HG03520 (cell line): ENCODE data around the gene CPSF3.

Experiments
- ATAC-seq: cut with Tn5 transposase; IDR thresholded peaks from one replicate; pipeline ENCODE4 v1.9.1; 2021; ENCODE audit warnings: mild to moderate bottlenecking, moderate library complexity; ENCODE audit not compliant: unreplicated experiment

CPSF3 gene

GRCh38 chr2:9462886-9463697 is 39.6 kb downstream of the CPSF3 start:
- no peak for ATAC-seq

- ATAC-seq, result no peak
Observed at GRCh38 chr2:9463698-9464034, 40.2 kb downstream of the CPSF3 start.

GRCh38 chr2:9465170-9465569 is 41.7 kb downstream of the CPSF3 start:
- ATAC-seq, result no peak

- ATAC-seq, result no peak
Observed at GRCh38 chr2:9466147-9466683, 42.8 kb downstream of the CPSF3 start.

- ATAC-seq, result no peak
Observed at GRCh38 chr2:9467687-9468086, 44.2 kb downstream of the CPSF3 start.

DNA sequence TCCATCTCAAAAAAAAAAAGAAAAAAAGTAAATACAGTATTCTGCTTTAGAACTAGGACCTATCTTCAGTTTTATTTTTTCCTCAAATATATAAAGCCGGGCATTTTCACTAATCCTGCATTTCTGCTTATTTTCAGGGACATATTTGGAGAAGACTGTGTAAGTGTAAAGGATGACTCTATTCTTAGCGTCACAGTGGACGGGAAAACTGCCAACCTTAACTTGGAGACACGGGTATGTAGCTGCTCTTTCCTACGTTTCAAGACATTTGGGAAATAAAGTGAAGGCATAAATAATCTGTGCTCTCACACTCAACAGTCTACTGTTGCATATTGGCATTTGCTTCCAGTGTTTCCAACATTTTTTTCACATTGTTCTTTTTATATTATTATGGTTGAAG is 47.8 kb downstream of the CPSF3 start:
- ATAC-seq, result no peak

GRCh38 chr2:9472511-9472910 is 49.1 kb downstream of the CPSF3 start:
- no peak for ATAC-seq

DNA sequence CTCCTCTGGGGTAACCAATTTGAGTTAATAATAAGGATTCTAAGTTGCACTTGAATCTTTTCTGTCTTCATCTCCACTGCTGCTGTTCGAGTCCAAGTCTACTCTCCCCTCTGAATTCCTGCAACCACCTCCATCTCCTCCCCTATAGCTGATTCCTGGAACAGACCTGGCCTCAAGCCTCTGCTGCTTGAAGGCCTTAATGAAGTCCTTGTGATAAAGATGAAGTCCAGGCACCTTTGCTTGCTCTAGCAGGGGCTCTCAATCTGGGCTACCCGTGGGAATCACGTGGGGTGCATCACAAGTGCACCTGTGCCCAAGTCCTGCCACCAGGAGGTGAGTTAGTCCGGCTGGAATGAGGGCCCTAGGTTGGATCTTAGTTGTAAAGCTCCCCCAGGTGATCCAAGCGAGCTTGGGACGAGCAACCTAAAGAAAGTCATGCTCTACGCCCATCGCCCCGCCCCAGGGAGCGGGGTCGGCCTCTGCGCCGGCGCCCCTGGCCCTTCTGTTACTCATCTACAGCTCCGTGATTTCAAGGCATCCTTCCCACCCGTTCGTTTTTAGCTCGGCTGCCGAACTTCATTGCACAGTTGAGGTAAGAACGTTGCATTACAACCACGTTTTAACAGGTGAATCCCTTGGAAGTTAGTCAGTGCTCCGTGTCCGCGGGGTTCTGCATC is 50.0 kb downstream of the CPSF3 start:
- ATAC-seq, result peak; percentile 12

GRCh38 chr2:9473985-9474360 is 50.5 kb downstream of the CPSF3 start:
- peak; percentile 28 for ATAC-seq

DNA sequence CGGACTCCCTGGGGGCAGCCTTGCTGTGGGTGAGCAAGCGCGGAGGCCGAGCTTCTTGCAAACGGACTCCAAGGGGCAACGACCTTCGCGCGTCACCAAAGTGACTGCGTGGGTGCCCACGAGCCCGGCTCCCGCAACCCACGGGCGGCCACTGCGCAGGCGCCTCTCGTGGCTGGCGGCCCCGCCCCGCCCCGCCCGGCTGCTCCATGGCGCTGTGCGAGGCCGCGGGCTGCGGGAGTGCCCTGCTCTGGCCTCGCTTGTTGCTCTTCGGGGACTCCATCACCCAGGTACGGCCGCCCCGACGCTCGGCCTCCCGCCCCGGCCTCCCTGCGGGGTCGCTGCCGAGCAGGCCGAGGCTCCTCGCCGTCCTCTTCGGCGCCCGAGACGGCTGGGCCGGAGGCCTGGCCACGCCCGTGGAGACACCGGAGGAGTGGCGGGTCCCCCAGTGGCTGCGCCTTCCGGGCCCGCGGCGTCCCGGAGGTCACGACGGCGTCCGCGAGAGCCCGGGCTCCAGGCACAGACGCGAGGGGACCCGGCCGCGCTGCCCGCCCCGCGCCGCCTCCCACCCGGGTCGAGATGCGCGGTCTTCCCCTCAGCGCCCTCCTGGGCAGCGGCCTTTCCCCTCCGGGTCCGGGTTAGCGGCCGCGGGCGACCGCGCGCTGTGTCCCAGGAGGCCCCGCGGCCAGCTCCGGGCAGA is 51.1 kb downstream of the CPSF3 start, which contains the start of gene IAH1:
IAH1 (plus strand) TSS at position 191 of the 697 bp plus-strand sequence; CDS start at position 207, 16 bp downstream.
- peak; percentile 68 for ATAC-seq

- no peak for ATAC-seq
Observed at GRCh38 chr2:9477914-9478313, 54.5 kb downstream of the CPSF3 start.

GRCh38 chr2:9478526-9478925 is 55.1 kb downstream of the CPSF3 start:
- ATAC-seq, result no peak

DNA sequence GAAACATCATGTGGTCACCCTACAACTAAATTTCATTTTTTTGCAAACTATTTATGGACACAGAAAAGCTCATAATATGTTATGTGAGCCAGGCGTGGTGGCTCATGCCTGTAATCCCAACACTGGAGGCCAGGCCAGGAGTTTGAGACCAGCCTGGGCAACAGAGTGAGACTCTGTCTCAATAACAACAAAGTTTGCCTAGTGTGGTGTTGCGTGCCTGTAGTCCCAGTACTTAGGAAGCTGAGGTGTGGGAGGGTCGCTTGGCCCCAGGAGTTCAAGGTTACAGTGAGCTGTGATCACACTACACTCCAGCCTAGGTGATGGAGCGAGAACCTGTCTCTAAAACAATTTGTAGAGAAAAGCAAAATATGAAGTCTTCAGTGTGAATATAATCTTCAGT is 56.7 kb downstream of the CPSF3 start:
- ATAC-seq, result no peak

- ATAC-seq, result no peak
Observed at GRCh38 chr2:9483107-9483506, 59.7 kb downstream of the CPSF3 start.

- ATAC-seq, result no peak
Observed at GRCh38 chr2:9484533-9484932, 61.1 kb downstream of the CPSF3 start.

- no peak for ATAC-seq
Observed at GRCh38 chr2:9488583-9489547, 65.4 kb downstream of the CPSF3 start.

DNA sequence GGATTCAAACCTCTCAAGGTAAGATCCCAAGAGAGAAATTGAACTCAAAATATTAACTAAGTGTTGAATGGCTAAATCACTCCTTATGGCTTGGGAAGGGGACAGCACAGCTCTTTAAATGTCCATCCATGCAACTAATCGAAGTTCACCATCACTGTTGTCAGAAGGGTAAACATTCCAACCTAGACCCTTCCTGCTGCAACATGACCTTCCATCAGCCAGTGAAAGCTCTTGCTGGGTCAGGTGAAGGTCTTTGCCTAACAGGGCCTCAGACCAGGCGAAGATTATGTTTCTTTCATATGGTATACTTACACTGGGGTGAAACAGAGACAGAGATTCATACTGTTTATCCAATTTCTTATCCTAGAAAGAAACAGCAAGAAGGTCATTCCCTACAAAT is 67.3 kb downstream of the CPSF3 start:
- ATAC-seq, result no peak

DNA sequence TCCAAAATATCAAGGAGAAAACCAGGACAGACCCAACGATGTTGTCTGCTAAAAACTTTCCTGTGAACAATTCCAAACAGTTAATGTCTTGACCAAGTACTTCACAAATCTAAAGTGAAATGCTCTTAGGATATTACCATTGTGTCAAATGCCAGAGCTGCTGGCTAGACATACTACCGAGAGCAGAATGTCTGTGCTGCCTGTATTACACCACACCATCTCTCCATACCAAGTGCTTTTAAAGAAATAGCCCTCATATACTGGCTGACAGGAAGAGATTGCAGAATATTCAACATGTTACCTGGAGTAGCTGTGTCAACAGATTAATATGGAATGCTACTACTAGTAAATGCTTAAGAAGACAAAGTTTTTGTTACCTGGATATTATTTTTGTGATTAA is 69.5 kb downstream of the CPSF3 start:
- no peak for ATAC-seq

DNA sequence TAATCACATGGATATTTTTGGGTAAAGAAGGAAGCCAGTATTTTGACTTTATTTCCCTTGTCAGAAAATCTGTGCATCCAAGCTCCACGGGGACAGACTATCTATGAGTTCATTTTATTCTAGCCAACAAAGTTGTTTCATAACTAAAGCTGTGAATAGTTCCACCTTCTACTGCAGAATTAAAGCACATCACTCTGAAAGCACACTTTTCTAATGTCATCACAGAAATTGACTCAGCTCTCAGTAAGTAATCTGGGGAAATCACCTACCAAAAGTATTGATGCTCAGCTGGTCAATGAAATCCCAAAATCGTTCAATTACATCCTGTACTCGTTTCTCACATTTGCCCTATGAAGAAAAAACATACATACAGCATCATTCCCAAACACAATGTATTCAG is 70.0 kb downstream of the CPSF3 start:
- no peak for ATAC-seq

DNA sequence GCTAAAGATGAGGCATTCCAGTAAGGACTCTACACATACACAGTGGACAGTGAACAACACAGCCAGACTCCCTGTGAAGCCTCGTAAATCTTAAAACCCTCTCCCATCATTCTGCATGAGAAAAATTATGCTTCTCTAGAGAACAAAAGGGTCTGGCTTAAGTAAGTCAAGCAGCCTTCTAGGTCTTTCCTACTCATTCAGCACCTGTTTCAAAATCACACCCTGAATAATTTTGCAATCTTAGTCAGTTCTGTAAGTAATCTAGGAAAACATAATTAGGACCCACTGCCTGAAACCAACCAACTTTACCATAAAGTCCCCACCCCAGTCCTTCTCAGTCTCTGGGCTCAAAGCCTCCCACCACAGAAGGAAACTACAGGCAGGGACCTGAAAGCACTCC is 70.6 kb downstream of the CPSF3 start:
- no peak for ATAC-seq
